ENCODE measurements around the gene S100A7A.

Gene S100A7A

DNA sequence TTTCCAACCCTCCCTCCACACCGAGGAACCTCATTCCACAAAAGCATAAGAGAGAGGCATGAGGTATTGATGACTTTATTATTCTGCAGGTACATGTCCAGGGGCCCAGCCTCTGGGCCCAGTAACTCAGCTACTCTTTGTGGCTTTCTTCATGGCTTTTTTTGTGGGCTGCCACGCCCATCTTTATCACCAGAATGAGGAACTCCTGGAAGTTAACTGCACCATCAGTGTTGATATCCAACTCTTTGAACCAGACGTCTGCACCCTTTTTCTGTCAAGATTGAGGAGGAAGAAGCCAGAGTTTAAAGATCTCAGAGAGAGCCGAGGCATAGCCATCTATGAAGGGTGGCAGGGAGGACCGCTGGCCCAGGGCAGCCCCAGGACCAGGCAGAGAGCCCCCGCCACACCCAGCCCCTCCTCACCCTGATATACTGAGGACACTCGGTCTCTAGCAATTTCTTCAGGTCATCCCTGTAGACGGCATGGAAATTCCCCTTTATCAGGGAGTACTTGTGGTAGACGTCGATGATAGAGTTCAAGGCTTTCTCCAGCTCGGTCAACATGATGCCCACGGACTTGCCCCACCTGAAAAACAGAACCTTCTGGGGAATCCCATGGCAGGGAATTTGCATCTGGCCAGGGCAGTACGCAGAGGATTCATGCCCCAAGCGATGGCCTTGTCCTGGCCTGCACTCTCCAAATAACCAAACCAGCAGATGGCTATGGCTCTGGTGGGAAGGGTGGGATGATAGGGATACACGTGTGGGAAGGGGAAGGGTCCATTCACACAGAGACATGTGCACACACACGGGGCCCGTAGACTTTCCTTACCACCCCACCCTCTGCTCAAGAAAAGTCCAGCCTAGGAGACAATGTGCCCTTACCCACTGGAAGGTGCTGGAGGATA, 26.1 kb upstream of the S100A7A start:
- DNase-seq (ENCODE audit: low spot score) = no peak
- Mint-ChIP-seq H3K36me3 (ENCODE audit: low read depth) (no peaks in the 10 kb centered on the region), H3K4me1 (ENCODE audit: low read depth) (peaks cover 4% of the 10 kb centered on the region), H3K9me3 (no peaks in the 10 kb centered on the region), H3K4me3 (no peak overlapping the region), H3K27me3 (ENCODE audit: low read depth) (no peaks in the 10 kb centered on the region), H3K27ac (no peak overlapping the region)

DNA sequence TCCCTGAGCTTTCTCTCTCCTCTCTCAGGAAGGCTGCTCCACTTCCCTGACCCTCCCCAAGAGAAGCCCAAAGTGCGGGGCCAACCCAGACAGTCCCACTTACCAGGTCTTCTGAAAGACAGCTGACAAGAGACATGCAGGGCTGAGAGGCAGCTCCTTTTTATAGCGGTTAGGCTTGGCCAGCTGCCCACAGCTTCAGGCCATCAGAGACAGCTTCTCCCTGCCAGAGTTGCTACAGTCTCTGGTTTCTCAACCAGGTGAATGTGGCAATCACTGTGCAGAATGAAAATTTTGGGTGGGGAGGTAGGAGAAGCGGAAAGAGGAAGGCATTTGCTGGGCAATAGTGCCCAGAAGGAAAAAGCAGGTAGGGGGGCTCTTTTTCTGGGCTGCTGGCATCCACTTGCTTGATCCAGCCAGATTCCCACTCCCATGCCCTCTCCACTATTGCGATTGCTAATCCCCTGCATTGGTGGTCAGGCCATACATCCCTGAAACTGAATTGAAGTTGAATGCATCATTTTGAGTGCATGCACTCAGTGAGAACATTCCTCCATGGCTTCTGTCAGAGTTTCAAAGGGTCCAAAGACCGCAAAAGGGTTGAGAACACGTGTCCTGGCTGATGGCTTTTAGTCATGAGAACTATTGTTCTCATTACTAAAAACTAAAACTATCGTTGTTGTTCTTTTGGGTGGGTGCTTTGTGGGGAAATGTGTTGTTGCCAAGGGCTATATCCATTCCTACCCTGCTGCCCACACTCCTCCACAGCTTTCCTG, 25.2 kb upstream of the S100A7A start, which contains the start of gene S100A8:
Gene S100A8 (minus strand): TSS at position 136 of the 773 bp plus-strand sequence. CDS start 538 bp downstream, outside the sequence.
- H3K27me3 Mint-ChIP-seq (ENCODE audit: low read depth) = no peaks in the 10 kb centered on the region
- H3K4me3 Mint-ChIP-seq = no peak within 1 kb of the TSS
- no peaks in the 10 kb centered on the region for H3K36me3 Mint-ChIP-seq (ENCODE audit: low read depth)
- DNase-seq (ENCODE audit: low spot score) = no peak
- no peaks in the 10 kb centered on the region for H3K9me3 Mint-ChIP-seq
- H3K27ac Mint-ChIP-seq = no peak within 1 kb of the TSS
- peaks cover 4% of the 10 kb centered on the region for H3K4me1 Mint-ChIP-seq (ENCODE audit: low read depth)

DNA sequence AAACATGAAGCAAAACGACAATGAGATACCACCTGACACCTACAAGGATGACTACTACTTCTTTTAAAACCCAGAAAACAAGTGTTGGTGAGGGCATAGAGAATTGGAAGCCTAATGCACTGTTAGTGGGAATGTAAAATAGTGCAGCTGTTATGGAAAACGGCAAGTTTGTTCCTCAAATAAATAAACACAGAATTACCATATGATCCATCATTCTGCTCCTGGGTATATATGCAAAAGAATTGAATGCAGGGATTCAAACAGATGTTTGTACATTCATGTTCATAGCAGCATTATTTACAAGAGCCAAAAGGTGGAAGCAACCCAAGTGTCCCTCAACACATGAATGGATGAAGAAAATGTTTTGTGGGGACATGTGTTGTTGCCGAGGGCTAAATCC, 24.1 kb upstream of the S100A7A start:
- H3K4me1 Mint-ChIP-seq (ENCODE audit: low read depth) = no peaks in the 10 kb centered on the region
- no peaks in the 10 kb centered on the region for H3K9me3 Mint-ChIP-seq
- H3K27ac Mint-ChIP-seq = no peak overlapping the region
- no peaks in the 10 kb centered on the region for H3K27me3 Mint-ChIP-seq (ENCODE audit: low read depth)
- no peak for DNase-seq (ENCODE audit: low spot score)
- H3K36me3 Mint-ChIP-seq (ENCODE audit: low read depth) = no peaks in the 10 kb centered on the region
- no peak overlapping the region for H3K4me3 Mint-ChIP-seq

DNA sequence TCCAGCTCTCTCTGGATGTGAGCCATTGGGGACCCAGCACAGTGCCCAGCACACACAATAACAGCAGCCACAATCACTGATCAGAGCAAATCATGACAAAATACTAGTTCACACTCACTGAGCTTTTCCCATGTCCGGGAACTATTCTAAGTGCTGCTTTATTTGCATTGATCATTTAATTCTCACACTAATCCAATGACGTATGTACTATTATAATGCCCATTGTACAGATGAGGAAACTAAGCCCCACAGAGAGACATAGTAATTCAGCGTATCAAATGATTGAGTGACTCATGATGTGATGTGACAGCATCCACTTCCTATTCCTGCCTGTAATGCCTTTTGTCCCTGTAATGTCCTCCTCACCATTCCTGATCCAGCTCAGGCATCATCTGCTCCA, 23.5 kb upstream of the S100A7A start:
- no peak overlapping the region for H3K27ac Mint-ChIP-seq
- no peaks in the 10 kb centered on the region for H3K4me1 Mint-ChIP-seq (ENCODE audit: low read depth)

DNA sequence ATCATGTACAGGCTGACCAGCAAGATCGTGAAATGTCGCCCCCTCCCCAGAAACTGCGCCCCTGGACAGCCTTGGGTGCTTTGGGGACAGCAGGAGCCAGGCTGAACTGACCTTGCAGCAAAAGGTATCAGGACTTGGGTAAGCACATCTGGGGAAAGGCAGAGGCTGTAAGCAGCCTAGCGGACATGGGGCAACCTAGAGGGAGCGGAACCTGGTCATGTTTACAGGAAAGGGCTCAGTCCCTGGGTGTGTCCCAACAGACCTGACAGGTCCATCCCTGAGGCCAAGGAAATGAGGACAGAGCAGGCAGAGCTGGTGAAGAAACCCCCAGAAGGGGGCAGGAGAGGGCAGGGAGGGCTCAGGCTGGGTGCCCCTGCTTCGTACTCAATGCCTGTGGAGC, 22.4 kb upstream of the S100A7A start:
- Mint-ChIP-seq H3K27me3 (ENCODE audit: low read depth) (no peaks in the 10 kb centered on the region), H3K27ac (no peak overlapping the region), H3K4me1 (ENCODE audit: low read depth) (no peaks in the 10 kb centered on the region), H3K4me3 (no peak overlapping the region), H3K36me3 (ENCODE audit: low read depth) (no peaks in the 10 kb centered on the region), H3K9me3 (no peaks in the 10 kb centered on the region)
- no peak for DNase-seq (ENCODE audit: low spot score)

More for the DNA sequence above, 23.5 kb upstream of the S100A7A start:
- no peak overlapping the region for H3K4me3 Mint-ChIP-seq
- no peaks in the 10 kb centered on the region for H3K36me3 Mint-ChIP-seq (ENCODE audit: low read depth)
- DNase-seq (ENCODE audit: low spot score) = no peak
- no peaks in the 10 kb centered on the region for H3K27me3 Mint-ChIP-seq (ENCODE audit: low read depth)
- H3K9me3 Mint-ChIP-seq = no peaks in the 10 kb centered on the region

DNA sequence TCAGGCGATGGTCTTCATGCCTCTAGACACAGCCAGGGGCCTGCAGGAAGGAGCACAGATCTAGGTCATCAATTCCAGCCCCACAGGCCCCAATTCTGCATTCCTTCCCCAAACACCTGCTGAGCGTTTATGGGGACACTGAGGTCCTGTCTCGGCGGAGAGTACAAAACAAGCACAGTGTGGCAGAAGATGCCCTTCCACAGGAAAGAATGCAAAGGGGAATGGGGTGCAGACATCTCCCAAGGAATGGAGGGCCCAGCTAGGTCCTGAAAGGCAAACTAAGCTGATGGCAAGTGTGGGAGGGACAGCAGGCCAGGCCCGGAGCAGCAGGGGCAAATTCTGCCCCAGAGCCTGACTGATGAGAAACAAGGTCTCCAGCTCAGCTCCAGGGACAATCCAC, 21.9 kb upstream of the S100A7A start:
- Mint-ChIP-seq H3K36me3 (ENCODE audit: low read depth) (no peaks in the 10 kb centered on the region), H3K9me3 (no peaks in the 10 kb centered on the region), H3K4me3 (no peak overlapping the region), H3K27me3 (ENCODE audit: low read depth) (no peaks in the 10 kb centered on the region), H3K4me1 (ENCODE audit: low read depth) (no peaks in the 10 kb centered on the region), H3K27ac (no peak overlapping the region)
- DNase-seq (ENCODE audit: low spot score) = no peak

DNA sequence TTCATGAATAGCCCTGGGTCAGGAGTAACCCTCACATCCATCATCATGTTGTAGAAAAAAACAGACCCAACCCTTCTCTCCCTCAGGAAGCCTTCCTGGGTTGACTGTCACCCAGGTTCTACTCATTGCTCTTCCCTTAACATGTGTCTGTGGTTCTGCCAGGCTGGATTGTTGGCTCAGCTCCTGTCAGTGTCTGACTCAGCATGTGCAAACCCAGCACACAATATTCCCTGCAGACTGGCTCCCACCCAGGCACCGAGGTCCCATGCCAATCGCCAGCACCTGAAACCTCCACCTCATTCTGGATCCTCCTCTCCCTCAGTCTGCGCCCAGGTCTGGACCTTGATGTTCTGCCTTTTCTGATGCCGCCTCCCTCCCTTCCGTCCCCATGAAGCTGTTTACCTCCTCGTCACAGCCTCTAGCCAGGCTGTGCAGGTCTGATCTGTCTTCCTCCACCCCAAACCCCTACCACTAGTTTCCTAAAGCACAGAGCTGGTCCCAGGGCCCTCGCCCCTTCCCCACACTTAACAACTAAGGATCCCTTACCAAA, 21.1 kb upstream of the S100A7A start:
- Mint-ChIP-seq H3K4me1 (ENCODE audit: low read depth) (no peaks in the 10 kb centered on the region), H3K4me3 (no peak overlapping the region), H3K27ac (no peak overlapping the region), H3K9me3 (no peaks in the 10 kb centered on the region), H3K27me3 (ENCODE audit: low read depth) (no peaks in the 10 kb centered on the region), H3K36me3 (ENCODE audit: low read depth) (no peaks in the 10 kb centered on the region)
- no peak for DNase-seq (ENCODE audit: low spot score)

DNA sequence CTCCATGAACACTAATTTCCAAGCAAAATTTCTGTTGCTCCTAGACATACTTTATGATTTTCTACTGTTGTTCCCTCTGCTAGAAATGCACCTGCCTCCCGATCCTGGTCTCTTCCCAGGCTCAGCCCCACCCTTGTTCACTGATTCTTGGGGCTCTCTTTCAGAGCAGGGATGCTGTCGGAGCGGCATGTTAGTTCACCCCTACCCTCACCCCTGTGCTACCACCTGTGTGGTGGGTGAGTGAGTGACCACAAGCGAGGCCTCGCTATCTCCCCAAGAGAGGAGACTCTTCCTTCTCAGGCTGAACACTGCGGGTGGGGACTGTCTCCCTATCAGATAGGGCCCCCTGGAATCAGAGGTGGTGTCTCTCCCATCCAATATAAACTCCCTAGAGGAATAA, 20.5 kb upstream of the S100A7A start:
- H3K27ac Mint-ChIP-seq = no peak overlapping the region
- no peak overlapping the region for H3K4me3 Mint-ChIP-seq
- no peaks in the 10 kb centered on the region for H3K9me3 Mint-ChIP-seq
- no peaks in the 10 kb centered on the region for H3K36me3 Mint-ChIP-seq (ENCODE audit: low read depth)
- no peak for DNase-seq (ENCODE audit: low spot score)
- H3K4me1 Mint-ChIP-seq (ENCODE audit: low read depth) = no peaks in the 10 kb centered on the region
- no peaks in the 10 kb centered on the region for H3K27me3 Mint-ChIP-seq (ENCODE audit: low read depth)

DNA sequence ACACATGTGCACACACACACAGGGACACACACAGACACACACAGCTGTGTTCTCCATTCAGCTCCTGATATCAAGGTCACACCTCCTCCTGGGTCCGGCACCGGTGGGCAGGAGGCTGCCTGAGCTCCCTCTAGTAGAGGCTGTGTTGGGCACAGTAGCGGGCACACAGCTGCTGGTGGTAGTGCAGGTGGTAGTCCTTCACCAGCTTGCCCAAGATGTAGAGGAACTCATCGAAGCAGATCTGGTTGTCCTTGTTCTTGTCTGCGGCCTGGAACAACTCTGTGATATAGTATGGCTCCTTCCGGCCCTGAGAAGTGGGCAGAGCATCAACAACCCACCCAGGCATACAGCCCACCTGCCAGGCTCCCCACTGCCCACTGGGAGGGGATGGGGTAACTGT, 19.9 kb upstream of the S100A7A start:
- no peak for DNase-seq (ENCODE audit: low spot score)
- H3K27me3 Mint-ChIP-seq (ENCODE audit: low read depth) = no peaks in the 10 kb centered on the region
- no peaks in the 10 kb centered on the region for H3K36me3 Mint-ChIP-seq (ENCODE audit: low read depth)
- no peak overlapping the region for H3K27ac Mint-ChIP-seq
- no peaks in the 10 kb centered on the region for H3K9me3 Mint-ChIP-seq
- H3K4me3 Mint-ChIP-seq = no peak overlapping the region
- no peaks in the 10 kb centered on the region for H3K4me1 Mint-ChIP-seq (ENCODE audit: low read depth)

DNA sequence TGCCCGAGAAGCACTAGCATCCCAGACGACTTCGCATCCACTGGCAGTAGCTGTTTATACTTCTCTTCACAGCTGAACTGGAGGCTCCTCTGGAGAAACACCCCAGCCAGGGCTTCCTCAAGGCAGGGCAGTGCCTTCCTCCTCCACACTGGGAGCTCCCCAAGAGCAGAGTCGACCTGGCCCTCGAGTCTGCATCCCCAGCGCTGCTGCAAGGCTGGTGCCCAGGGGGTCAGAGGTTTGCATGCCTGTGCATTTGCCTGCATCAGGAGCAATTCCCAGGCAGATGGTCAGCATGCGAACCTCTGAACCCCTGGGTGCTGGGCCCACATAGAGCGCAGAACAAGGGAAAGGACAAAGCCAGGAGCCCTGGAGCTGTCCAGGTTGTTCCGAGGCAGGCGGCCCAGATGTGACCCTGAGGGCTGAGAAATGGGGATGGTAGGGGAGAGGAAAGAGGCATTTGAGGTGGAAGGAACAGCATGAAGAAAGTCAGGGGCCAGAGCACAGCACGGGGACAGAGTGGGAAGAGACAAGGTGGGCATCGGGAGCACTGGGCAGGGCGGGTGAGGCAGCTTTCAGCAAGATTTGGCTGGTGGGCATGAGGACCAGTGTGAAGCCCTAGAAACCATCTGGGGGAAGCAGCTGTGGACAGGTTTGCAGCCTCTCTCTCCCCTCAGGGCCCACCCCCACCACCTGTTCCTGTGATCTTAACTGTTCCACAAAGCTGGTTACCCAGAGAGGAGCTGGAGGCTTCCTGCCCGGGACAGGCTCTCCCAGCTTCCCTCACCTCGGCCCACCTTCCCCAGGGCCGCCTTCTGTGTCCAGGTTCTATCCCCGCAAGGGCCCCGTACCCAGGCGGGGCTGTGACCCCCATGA, 19.0 kb upstream of the S100A7A start:
- no peak for DNase-seq (ENCODE audit: low spot score)
- H3K4me3 Mint-ChIP-seq = no peak overlapping the region

DNA sequence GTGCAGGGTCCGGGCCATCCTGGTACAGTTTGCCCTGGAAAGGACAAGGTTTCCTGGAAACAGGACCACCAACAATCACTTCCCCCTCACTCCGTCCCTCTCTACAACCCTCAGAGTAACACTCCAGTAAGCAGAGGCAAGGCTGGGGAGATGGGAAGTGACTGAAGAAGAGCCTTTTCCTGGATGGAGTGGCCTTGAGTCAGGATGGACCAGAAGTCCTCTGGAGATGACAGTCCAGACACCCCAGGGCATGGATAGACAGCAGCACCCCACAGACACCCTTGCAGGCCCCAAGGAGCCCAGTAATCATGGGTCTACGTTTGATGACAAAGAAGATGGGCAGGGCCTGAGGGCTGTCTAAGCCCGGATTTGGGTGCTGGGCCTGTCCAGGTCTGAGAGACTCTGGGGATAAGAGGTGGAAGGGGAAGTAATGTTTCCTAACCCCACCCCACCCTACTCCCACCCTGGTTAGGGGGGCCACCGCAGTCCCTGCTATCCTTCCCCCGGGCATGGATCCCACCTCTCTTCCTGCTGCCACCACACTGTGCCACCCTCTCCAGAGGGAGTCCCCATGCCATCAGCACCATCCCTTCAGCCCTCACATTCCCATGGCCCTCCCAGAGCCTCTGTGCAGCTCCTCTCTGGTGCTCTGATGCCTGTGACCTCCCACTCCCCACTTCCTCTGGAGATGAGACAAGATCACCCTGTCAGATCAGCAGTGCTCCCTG, 18.2 kb upstream of the S100A7A start:
- Mint-ChIP-seq H3K36me3 (ENCODE audit: low read depth) (no peaks in the 10 kb centered on the region), H3K27ac (no peak overlapping the region), H3K27me3 (ENCODE audit: low read depth) (peaks cover 4% of the 10 kb centered on the region), H3K4me1 (ENCODE audit: low read depth) (no peaks in the 10 kb centered on the region), H3K9me3 (no peaks in the 10 kb centered on the region), H3K4me3 (no peak overlapping the region)
- no peak for DNase-seq (ENCODE audit: low spot score)

More for the DNA sequence above, 19.0 kb upstream of the S100A7A start:
- Mint-ChIP-seq H3K27ac (no peak overlapping the region), H3K36me3 (ENCODE audit: low read depth) (no peaks in the 10 kb centered on the region), H3K9me3 (no peaks in the 10 kb centered on the region), H3K27me3 (ENCODE audit: low read depth) (peaks cover 3% of the 10 kb centered on the region), H3K4me1 (ENCODE audit: low read depth) (no peaks in the 10 kb centered on the region)

DNA sequence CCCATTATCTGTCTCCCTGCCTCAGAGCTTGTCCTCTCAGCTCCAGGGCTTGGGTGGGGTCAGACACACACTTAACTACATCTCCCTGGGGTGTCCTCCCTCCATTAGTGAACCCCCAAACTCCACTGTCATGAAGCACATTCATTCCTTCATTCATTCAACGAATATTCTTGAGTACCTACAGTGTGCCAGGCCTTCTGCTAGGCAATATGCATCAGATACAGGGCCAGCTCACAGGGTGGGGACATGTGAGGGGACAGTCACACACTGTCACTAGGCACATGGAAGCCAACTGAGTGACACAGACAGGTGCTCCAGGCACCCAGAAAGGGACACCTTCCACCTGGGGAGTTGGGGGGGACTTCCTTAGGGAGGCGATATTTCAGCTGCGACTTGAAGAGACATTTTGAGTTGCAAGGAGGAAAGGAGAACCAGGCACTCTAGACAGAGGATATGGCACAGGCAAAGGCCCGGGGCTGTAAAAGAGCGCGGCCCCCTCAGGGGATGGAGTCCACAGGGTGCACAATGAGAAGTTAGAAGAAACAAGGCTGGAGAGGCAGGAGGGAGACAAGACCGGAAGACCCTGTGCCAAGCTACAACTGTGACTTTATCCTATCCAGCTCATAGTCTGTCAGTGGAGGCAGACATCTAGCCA, 16.8 kb upstream of the S100A7A start:
- no peak overlapping the region for H3K27ac Mint-ChIP-seq
- H3K27me3 Mint-ChIP-seq (ENCODE audit: low read depth) = peaks cover 5% of the 10 kb centered on the region
- DNase-seq (ENCODE audit: low spot score) = no peak
- H3K9me3 Mint-ChIP-seq = no peaks in the 10 kb centered on the region
- H3K36me3 Mint-ChIP-seq (ENCODE audit: low read depth) = no peaks in the 10 kb centered on the region
- peaks cover under 1% of the 10 kb centered on the region for H3K4me1 Mint-ChIP-seq (ENCODE audit: low read depth)
- H3K4me3 Mint-ChIP-seq = no peak overlapping the region

Data from T-helper 2 cell treated with Interferon-gamma antibody and Interleukin-4, amounts not matched to agents 5 μg/mL and 100 μg/mL, for 36 hours (primary cell).